ENCODE data around the gene MAPK8. TPM values are rescaled to one million over a fixed set of nuclear protein-coding genes. Genes with fewer than 3 reads are reported as not detected.

MAPK8 gene
- total RNA-seq, 1 experiment from 2014 or later: 55.7 TPM

GRCh38 chr10:48363617-48364355 lies 57.3 kb downstream of the MAPK8 start:
- DNase-seq: peak; percentile 44
- Mint-ChIP-seq H3K4me1 (ENCODE audit: low read depth, unreplicated experiment) (peaks cover 52% of the 10 kb centered on the region), H3K9me3 (ENCODE audit: low read depth, unreplicated experiment) (no peaks in the 10 kb centered on the region), H3K27me3 (ENCODE audit: unreplicated experiment) (no peaks in the 10 kb centered on the region), H3K36me3 (ENCODE audit: insufficient read depth, unreplicated experiment) (no peaks in the 10 kb centered on the region), H3K27ac (ENCODE audit: unreplicated experiment) (peak overlapping the region; percentile 76), H3K4me3 (ENCODE audit: low read depth, unreplicated experiment) (peak overlapping the region; percentile 49)
- CTCF ChIA-PET: interaction anchor here (0.7 to 2.8 kb wide), 11 partner anchors 14 to 293 kb away, joined by 3 to 21 read pairs (median 4); no protein-coding TSS in a partner anchor
- TF ChIP-seq CTCF (IDR thresholded peaks at IDR 0.05; ENCODE audit: unreplicated experiment): peak; percentile 62
- intact Hi-C loops (cut with micrococcal nuclease; ENCODE audit: unreplicated experiment): loop anchor here (1.0 to 2.0 kb wide), 5 partner anchors 55 to 292 kb away; no protein-coding TSS in a partner anchor
- no TSS peak for BruUV-seq (replicated peaks)

GRCh38 chr10:48364659-48365405 lies 58.4 kb downstream of the MAPK8 start:
- peak overlapping the region; percentile 49 for H3K4me3 Mint-ChIP-seq (ENCODE audit: low read depth, unreplicated experiment)
- no peak for TF ChIP-seq CTCF (IDR thresholded peaks at IDR 0.05; ENCODE audit: unreplicated experiment)
- H3K4me1 Mint-ChIP-seq (ENCODE audit: low read depth, unreplicated experiment): peaks cover 43% of the 10 kb centered on the region
- H3K27ac Mint-ChIP-seq (ENCODE audit: unreplicated experiment): peak overlapping the region; percentile 52
- intact Hi-C loops (cut with micrococcal nuclease; ENCODE audit: unreplicated experiment): loop anchor here (2.0 kb wide), 1 partner anchor 56 kb away; no protein-coding TSS in a partner anchor
- CTCF ChIA-PET: interaction anchor here (1.0 to 2.8 kb wide), 5 partner anchors 21 to 292 kb away, joined by 3 to 21 read pairs (median 14); no protein-coding TSS in a partner anchor
- H3K36me3 Mint-ChIP-seq (ENCODE audit: insufficient read depth, unreplicated experiment): no peaks in the 10 kb centered on the region
- no peaks in the 10 kb centered on the region for H3K9me3 Mint-ChIP-seq (ENCODE audit: low read depth, unreplicated experiment)
- no peak for DNase-seq
- H3K27me3 Mint-ChIP-seq (ENCODE audit: unreplicated experiment): no peaks in the 10 kb centered on the region
- no TSS peak for BruUV-seq (replicated peaks)

- Mint-ChIP-seq H3K9me3 (ENCODE audit: low read depth, unreplicated experiment) (no peaks in the 10 kb centered on the region), H3K27me3 (ENCODE audit: unreplicated experiment) (no peaks in the 10 kb centered on the region), H3K27ac (ENCODE audit: unreplicated experiment) (peak overlapping the region; percentile 52), H3K4me3 (ENCODE audit: low read depth, unreplicated experiment) (no peak overlapping the region), H3K4me1 (ENCODE audit: low read depth, unreplicated experiment) (peaks cover 35% of the 10 kb centered on the region), H3K36me3 (ENCODE audit: insufficient read depth, unreplicated experiment) (no peaks in the 10 kb centered on the region)
- BruUV-seq (replicated peaks): no TSS peak
- intact Hi-C loops (cut with micrococcal nuclease; ENCODE audit: unreplicated experiment): loop anchor here (2.0 kb wide), 1 partner anchor 57 kb away; no protein-coding TSS in a partner anchor
- CTCF ChIA-PET: no interaction called here
- no peak for DNase-seq
- TF ChIP-seq CTCF (IDR thresholded peaks at IDR 0.05; ENCODE audit: unreplicated experiment): no peak
Measured at GRCh38 chr10:48365668-48366067, 59.2 kb downstream of the MAPK8 start.

- TF ChIP-seq CTCF (IDR thresholded peaks at IDR 0.05; ENCODE audit: unreplicated experiment): no peak
- Mint-ChIP-seq H3K9me3 (ENCODE audit: low read depth, unreplicated experiment) (no peaks in the 10 kb centered on the region), H3K4me3 (ENCODE audit: low read depth, unreplicated experiment) (no peak overlapping the region), H3K36me3 (ENCODE audit: insufficient read depth, unreplicated experiment) (no peaks in the 10 kb centered on the region), H3K4me1 (ENCODE audit: low read depth, unreplicated experiment) (peaks cover 29% of the 10 kb centered on the region), H3K27me3 (ENCODE audit: unreplicated experiment) (no peaks in the 10 kb centered on the region), H3K27ac (ENCODE audit: unreplicated experiment) (no peak overlapping the region)
- no TSS peak for BruUV-seq (replicated peaks)
- CTCF ChIA-PET: interaction anchor here (0.7 to 1.0 kb wide), 3 partner anchors 25 to 180 kb away, joined by 3 read pairs; no protein-coding TSS in a partner anchor
- no peak for DNase-seq
- intact Hi-C loops (cut with micrococcal nuclease; ENCODE audit: unreplicated experiment): no loop called here
Measured at GRCh38 chr10:48366261-48366660, 59.8 kb downstream of the MAPK8 start.
